Measurements from ENCODE around the gene CASQ2. TPM values are rescaled to one million over a fixed set of nuclear protein-coding genes. Genes with fewer than 3 reads are reported as not detected.

The CASQ2 gene
- total RNA-seq, 2 donors from 2014 or later: 0.26 TPM; not detected in 1

DNA sequence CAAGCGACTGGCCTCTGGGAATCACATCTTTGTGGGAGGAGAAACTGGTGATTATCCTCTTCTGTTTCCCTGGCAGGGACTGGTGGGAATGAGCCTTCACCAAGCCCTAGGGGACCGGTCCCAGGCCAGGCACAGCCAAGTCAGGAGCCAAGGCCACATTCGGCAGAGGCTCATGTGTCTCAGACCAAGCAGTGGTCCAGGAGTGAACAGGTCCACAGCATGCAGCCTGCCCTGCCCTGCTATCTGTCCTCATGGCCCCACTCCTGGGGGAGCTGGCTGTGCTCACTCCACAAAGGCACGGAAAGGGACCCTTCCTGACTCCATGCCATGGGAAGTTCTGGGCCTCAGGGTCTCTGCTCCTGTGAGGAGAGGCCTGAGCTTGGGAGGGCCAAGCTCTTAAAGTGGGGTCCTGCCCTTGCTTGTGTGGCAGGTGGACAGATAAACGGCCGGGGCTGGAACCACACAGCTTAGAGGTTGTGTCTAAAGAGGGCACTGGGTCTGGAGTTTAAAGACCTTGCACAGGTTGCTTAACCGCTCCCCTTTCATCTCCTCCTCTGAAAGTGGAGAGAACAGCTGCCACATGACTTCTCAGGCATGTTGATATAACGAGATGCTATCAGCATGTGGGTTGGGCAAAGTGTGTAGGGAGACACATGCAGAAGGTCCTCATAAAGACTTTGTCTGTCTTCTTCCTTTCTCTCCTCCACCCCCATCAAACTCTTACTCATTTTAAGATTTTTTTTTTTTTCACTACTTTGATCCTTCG is 57.5 kb downstream of the CASQ2 start:
- DNase-seq: no peak
- Histone ChIP-seq H3K4me1 (peaks cover 16% of the 10 kb centered on the region), H3K4me3 (no peak overlapping the region), H3K27ac (no peak overlapping the region), H3K36me3 (replicated peaks in 1 of 2; ENCODE audit: insufficient read depth in 1 of 2, low read depth in 2 of 2) (no peaks in the 10 kb centered on the region), H3K27me3 (no peaks in the 10 kb centered on the region), H3K9me3 (no peaks in the 10 kb centered on the region)
- ATAC-seq: no peak
- 44 to 51% methylated on average over 7 to 9 of the region's 9 CpGs for WGBS, 2 donors
- TF ChIP-seq, protein P1, sequence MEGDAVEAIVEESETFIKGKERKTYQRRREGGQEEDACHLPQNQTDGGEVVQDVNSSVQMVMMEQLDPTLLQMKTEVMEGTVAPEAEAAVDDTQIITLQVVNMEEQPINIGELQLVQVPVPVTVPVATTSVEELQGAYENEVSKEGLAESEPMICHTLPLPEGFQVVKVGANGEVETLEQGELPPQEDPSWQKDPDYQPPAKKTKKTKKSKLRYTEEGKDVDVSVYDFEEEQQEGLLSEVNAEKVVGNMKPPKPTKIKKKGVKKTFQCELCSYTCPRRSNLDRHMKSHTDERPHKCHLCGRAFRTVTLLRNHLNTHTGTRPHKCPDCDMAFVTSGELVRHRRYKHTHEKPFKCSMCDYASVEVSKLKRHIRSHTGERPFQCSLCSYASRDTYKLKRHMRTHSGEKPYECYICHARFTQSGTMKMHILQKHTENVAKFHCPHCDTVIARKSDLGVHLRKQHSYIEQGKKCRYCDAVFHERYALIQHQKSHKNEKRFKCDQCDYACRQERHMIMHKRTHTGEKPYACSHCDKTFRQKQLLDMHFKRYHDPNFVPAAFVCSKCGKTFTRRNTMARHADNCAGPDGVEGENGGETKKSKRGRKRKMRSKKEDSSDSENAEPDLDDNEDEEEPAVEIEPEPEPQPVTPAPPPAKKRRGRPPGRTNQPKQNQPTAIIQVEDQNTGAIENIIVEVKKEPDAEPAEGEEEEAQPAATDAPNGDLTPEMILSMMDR (IDR thresholded peaks at IDR 0.05): no peak
- TF ChIP-seq POLR2A (IDR thresholded peaks at IDR 0.05): no peak
- intact Hi-C loops (cut with DNase I): no loop called here

DNA sequence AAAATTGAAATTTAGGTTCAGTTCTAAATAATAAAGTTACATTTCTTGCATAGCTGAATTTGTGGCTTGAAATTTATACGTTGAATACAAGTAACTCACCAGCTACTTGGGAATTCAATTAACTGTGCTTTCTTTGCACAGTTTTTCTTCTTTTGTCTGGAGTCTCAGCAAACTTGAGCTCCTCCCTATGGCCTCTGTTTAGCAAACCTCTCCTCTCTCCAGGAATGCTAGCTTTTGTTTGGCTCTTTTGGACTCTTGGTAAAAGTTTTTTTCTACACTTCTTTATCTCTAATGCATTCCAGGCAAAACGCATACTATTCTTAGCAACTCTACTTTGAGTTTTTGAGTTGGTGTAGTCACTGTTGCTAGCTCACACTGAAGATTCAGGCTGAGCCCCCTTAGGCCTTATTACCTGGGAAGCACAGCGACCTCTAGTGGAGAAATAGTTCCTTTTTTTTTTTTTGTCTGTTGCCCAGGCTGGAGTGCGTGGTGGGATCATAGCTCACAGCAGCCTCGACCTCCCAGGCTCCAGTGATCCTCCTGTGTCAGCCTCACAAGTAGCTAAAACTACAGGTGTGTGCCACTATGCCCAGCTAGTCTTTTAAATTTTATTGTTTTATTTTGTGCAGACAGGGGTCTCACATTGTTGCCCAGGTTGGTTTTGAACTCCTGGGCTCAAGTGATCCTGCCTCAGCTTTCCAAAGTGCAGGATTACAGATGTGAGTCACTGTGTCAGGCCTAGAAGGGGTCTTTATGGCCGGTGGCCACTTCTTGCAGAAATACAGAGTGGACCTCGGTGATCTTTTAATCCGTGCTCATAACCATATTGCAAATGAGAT is 61.7 kb downstream of the CASQ2 start:
- Histone ChIP-seq H3K27me3 (no peaks in the 10 kb centered on the region), H3K27ac (no peak overlapping the region), H3K9me3 (no peaks in the 10 kb centered on the region), H3K4me3 (no peak overlapping the region), H3K4me1 (peaks cover 4% of the 10 kb centered on the region), H3K36me3 (replicated peaks in 1 of 2; ENCODE audit: insufficient read depth in 1 of 2, low read depth in 2 of 2) (no peaks in the 10 kb centered on the region)
- no peak for ATAC-seq
- whole genome bisulfite sequencing, 2 donors: 36 to 40% methylated on average over 8 of the region's 8 CpGs
- DNase-seq: no peak
- intact Hi-C loops (cut with DNase I): no loop called here
- TF ChIP-seq POLR2A (IDR thresholded peaks at IDR 0.05): no peak
- TF ChIP-seq, protein P1 (IDR thresholded peaks at IDR 0.05): peak; percentile 32 to 70 (median 51)

DNA sequence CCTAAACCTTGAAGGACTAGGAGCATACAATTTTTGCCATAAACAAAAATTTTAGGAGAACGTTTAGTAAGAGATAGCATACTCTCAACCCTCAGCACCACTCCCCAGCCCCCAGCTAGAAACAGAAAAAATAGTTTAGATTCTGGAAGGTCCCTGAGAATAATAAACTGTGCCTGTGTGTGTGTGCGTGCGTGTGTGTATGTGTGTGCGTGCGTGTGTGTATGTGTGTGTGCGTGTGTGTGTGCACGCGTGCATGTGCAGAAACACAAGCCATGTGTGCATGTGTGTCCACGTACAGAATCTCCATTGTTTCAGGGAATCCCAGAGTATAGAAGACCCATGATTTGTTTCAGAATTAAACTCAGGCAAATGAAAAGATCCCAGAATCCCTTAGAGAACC is 62.6 kb downstream of the CASQ2 start:
- peaks cover under 1% of the 10 kb centered on the region for H3K4me1 ChIP-seq
- H3K4me3 ChIP-seq: no peak overlapping the region
- TF ChIP-seq, protein P1 (IDR thresholded peaks at IDR 0.05): no peak
- TF ChIP-seq POLR2A (IDR thresholded peaks at IDR 0.05): no peak
- no peaks in the 10 kb centered on the region for H3K9me3 ChIP-seq
- no peaks in the 10 kb centered on the region for H3K27me3 ChIP-seq
- ATAC-seq (no peak), DNase-seq (no peak)
- intact Hi-C loops (cut with DNase I): no loop called here
- WGBS, 2 donors: 83 to 86% methylated on average over 9 of the region's 9 CpGs
- no peak overlapping the region for H3K27ac ChIP-seq
- H3K36me3 ChIP-seq (replicated peaks in 1 of 2; ENCODE audit: insufficient read depth in 1 of 2, low read depth in 2 of 2): no peaks in the 10 kb centered on the region

DNA sequence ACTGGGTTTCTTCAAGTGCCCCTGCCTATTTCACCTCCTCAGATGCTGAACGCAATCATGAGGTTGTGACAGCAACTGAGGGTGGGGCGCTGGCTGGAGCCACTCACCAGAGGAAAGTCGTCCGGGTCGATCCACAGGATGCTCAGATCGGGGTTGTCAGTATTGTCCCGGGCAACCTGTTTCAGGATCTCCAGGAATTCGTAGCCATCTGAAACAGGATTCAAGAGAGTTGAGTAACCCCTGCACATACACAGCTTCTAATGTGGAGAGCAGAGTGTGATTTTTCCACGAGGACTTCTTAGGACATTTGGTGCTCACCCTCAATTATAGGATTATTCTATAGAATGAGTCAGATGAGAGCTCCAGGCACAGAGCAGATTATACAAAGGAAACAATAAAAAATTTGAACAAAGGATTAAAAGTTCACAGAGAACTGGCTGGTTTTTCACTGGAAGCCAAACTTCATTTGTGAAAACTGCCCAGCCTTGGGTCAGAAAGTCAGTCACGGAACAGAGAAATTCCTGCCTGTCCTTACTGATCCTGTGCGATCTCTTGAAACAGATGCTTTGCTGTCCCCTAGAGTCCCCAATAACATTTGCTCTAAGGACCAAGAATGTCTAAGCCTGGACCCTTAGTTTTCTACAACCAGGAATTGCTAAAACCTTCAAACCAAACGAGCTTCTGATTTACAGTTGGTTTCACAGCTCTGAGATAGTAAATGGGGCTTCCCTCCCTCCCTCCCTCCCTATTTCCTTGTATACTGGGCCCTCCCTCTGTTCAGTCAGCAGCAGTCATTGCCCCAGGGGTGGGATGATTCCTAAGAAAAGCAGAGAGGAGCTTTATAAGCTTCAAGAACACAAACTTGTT is 63.2 kb downstream of the CASQ2 start:
- Histone ChIP-seq H3K27me3 (no peaks in the 10 kb centered on the region), H3K4me3 (no peak overlapping the region), H3K9me3 (no peaks in the 10 kb centered on the region), H3K27ac (no peak overlapping the region), H3K4me1 (no peaks in the 10 kb centered on the region), H3K36me3 (replicated peaks in 1 of 2; ENCODE audit: insufficient read depth in 1 of 2, low read depth in 2 of 2) (no peaks in the 10 kb centered on the region)
- intact Hi-C loops (cut with DNase I): no loop called here
- 74 to 78% methylated on average over 6 to 12 of the region's 12 CpGs for WGBS, 2 donors
- DNase-seq (no peak), ATAC-seq (no peak)
- TF ChIP-seq, protein P1 (IDR thresholded peaks at IDR 0.05): no peak
- TF ChIP-seq POLR2A (IDR thresholded peaks at IDR 0.05): no peak

Data from body of pancreas (tissue), 4 donors.